Measurements from ENCODE around the gene LRMDA.

GRCh38 chr10:76188216-76188615, 756.8 kb downstream of the LRMDA start:
- TF ChIP-seq CTCF (IDR thresholded peaks at IDR 0.05) (no peak), POLR2A (IDR thresholded peaks at IDR 0.05) (no peak), EP300 (IDR thresholded peaks at IDR 0.05) (no peak)

Data from tibial nerve (tissue), 4 donors.